Stimulated activated CD8-positive, alpha-beta memory T cell treated with anti-CD3 and anti-CD28 coated beads, Interleukin-12 subunit alpha, Interleukin-12 subunit beta, amount 100 ng/mL, for 1 hour (primary cell): ENCODE data around the gene ZNF280C.
"Not testable (repeated sequence)": the region's sequence is repeated elsewhere in the genome, so short reads cannot be mapped to it uniquely, and the experiment has no call there.

Experiments used
- DNase-seq: peaks from one replicate; pipeline ENCODE4 v3.0.0-alpha.2; 2020; ENCODE audit warnings: low read depth

Gene ZNF280C

GRCh38 chrX:130261296-130261893, 7.3 kb downstream of the ZNF280C start:
- DNase-seq, result no peak

GRCh38 chrX:130260316-130260715, 8.4 kb downstream of the ZNF280C start:
- DNase-seq, result no peak

- no peak for DNase-seq
Observed at GRCh38 chrX:130253916-130254315, 14.8 kb downstream of the ZNF280C start.

- no peak for DNase-seq
Observed at GRCh38 chrX:130251671-130252070, 17.0 kb downstream of the ZNF280C start.

- DNase-seq, result no peak
Observed at GRCh38 chrX:130247996-130248395, 20.7 kb downstream of the ZNF280C start.

- DNase-seq, result no peak
Observed at GRCh38 chrX:130246084-130246483, 22.6 kb downstream of the ZNF280C start.

GRCh38 chrX:130245441-130245840, 23.3 kb downstream of the ZNF280C start:
- DNase-seq, result no peak

- not testable (repeated sequence) for DNase-seq
Observed at GRCh38 chrX:130231184-130231583, 37.5 kb downstream of the ZNF280C start.

- DNase-seq, result no peak
Observed at GRCh38 chrX:130228871-130229270, 39.8 kb downstream of the ZNF280C start.

- DNase-seq, result no peak
Observed at GRCh38 chrX:130224810-130225209, 43.9 kb downstream of the ZNF280C start.

- no peak for DNase-seq
Observed at GRCh38 chrX:130216320-130216719, 52.4 kb downstream of the ZNF280C start.

- no peak for DNase-seq
Observed at GRCh38 chrX:130213376-130213775, 55.3 kb downstream of the ZNF280C start.

- no peak for DNase-seq
Observed at GRCh38 chrX:130212371-130212770, 56.3 kb downstream of the ZNF280C start.

- DNase-seq, result no peak
Observed at GRCh38 chrX:130211415-130212186, 57.1 kb downstream of the ZNF280C start.

GRCh38 chrX:130204647-130205046, 64.1 kb downstream of the ZNF280C start:
- DNase-seq, result no peak

GRCh38 chrX:130197464-130197863, 71.2 kb downstream of the ZNF280C start:
- no peak for DNase-seq

GRCh38 chrX:130196466-130196865, 72.2 kb downstream of the ZNF280C start:
- DNase-seq, result no peak

GRCh38 chrX:130190801-130191200, 77.9 kb downstream of the ZNF280C start:
- no peak for DNase-seq

GRCh38 chrX:130186651-130187050, 82.0 kb downstream of the ZNF280C start:
- DNase-seq, result no peak

- DNase-seq, result no peak
Observed at GRCh38 chrX:130184857-130185256, 83.8 kb downstream of the ZNF280C start.

GRCh38 chrX:130184168-130184567, 84.5 kb downstream of the ZNF280C start:
- DNase-seq, result no peak

- no peak for DNase-seq
Observed at GRCh38 chrX:130179579-130180215, 89.0 kb downstream of the ZNF280C start.

GRCh38 chrX:130179170-130179569, 89.5 kb downstream of the ZNF280C start:
- DNase-seq, result no peak
